HPDE6-E6E7 (cell line): ENCODE measurements around the gene MTREX.
A peak's percentile ranks its signal among the peaks of the same experiment; 100 is the strongest.
"Not testable (repeated sequence)": the region's sequence is repeated elsewhere in the genome, so short reads cannot be mapped to it uniquely, and the experiment has no call there.

Experiments used
- DNase-seq: peaks from one replicate; pipeline ENCODE4 v3.0.0; 2011; ENCODE audit warnings: missing footprints; ENCODE audit errors: extremely low spot score

The MTREX gene

GRCh38 chr5:55307383-55308253, at the start of gene MTREX, which contains the start of gene DHX29:
Gene MTREX (plus strand): TSS chr5:55307989. CDS start chr5:55308014, 25 bp downstream.
Gene DHX29 (minus strand): TSS chr5:55307694. CDS start chr5:55307573, 121 bp downstream.
- DNase-seq: peak; percentile 89

DNA sequence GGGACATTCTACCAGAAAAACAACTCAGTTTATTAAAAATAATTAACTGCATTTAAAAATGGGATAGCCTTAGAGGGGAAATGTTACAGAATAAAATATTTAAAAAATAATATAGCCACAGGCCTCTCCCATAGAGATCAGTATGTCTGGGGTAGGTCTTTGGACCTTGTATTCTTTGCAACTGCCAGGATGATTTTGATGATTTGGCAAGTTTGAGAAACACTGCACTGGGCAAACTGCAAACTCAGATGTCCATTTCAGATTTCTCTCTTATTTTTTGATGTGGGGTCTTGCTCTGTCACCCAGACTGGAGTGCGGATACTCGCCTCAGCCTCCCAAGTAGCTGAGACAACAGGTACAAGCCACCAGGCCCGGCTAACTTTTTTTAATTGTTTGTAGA, 49.5 kb upstream of the MTREX start:
- no peak for DNase-seq

GRCh38 chr5:55276771-55277170, 31.0 kb upstream of the MTREX start:
- peak; percentile 43 for DNase-seq

GRCh38 chr5:55278778-55279177, 29.0 kb upstream of the MTREX start:
- DNase-seq: no peak

DNA sequence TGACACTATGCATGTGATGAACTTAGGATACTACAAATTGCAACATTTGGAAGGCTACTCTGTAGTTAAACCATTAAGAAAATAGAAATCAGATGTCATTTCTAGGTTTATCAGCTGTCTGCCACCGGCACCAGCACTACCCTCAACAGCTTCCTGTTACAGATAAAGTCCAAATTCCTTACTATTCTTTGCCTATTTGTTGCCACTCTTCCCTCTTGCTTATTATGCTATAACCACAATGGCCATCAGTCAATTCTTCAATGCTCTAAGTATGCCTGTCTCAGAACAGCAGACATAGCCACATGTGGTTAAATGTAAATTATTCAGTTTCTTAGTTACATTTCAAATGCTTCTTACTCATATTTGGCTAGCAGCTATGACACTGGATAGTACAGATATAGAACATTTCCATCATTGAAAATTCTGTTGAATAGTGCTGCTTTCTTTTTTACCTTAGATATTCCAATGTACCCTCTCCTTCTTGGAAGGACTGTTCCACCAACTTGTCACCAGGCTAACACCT, 21.3 kb upstream of the MTREX start:
- no peak for DNase-seq

DNA sequence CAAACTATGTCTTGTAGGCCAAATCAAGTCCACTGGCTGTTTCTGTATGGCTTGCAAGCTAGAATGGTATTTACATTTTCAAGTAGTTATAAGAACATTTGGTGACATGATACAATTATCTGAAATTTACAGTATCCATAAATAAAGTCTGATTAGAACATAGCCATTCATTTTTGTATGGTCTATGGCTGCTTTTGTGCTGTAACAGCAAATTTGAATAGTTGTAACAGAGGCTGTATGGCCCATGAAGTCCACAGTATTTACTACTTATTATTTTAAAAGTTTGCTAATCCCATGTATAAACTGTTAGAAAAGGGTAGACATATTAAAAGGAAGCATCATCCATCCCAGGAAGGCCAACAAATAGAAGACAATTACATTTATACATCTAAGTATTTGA, 18.0 kb upstream of the MTREX start:
- no peak for DNase-seq

DNA sequence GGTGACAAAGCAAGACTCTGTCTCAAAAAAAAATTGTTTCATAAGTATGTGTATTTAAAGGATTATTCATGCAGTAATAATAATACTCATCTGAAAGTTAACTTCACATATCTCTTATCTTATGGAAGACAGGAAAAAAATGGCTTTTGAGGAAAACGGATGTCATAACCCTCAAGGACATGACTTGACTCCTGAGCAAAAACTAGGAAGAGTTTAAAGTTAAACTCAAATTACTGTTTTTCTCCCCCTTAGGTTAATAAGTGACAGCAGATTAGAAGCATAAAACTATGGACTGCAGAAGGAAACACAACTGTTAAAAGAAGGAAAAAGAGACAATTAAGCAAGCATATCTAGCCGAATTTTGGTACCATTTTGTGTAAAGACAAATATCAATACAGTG, 16.8 kb upstream of the MTREX start:
- no peak for DNase-seq

- DNase-seq: no peak
Observed at GRCh38 chr5:55294935-55295334, 12.9 kb upstream of the MTREX start.

GRCh38 chr5:55300890-55301289, 6.9 kb upstream of the MTREX start:
- no peak for DNase-seq

DNA sequence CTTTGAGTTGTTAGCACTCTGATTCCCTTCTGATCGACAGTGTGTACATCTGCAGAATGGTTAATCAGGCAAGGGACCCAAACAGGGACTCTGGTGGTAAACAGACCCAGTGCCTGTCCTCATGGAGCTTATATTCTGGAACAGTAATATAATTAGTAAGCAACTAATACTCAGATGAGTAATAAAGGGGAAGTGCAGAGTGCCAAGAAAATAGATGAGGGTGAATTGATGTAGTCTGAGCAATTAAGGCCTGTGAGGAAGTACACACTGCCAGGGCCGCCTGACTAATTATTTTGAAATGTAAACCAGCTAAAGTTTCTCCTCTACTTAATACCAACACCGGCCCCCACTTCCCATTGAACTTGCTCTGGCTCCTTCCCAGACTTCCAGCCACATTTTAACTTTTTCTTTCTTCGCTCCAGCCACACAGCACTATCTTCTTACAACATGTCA, 4.5 kb upstream of the MTREX start:
- peak; percentile 47 for DNase-seq

GRCh38 chr5:55304584-55304983, 3.2 kb upstream of the MTREX start:
- no peak for DNase-seq

- DNase-seq: no peak
Observed at GRCh38 chr5:55305345-55305744, 2.4 kb upstream of the MTREX start.

- DNase-seq: peak; percentile 13
Observed at GRCh38 chr5:55306641-55307382, 977 bp upstream of the MTREX start.

DNA sequence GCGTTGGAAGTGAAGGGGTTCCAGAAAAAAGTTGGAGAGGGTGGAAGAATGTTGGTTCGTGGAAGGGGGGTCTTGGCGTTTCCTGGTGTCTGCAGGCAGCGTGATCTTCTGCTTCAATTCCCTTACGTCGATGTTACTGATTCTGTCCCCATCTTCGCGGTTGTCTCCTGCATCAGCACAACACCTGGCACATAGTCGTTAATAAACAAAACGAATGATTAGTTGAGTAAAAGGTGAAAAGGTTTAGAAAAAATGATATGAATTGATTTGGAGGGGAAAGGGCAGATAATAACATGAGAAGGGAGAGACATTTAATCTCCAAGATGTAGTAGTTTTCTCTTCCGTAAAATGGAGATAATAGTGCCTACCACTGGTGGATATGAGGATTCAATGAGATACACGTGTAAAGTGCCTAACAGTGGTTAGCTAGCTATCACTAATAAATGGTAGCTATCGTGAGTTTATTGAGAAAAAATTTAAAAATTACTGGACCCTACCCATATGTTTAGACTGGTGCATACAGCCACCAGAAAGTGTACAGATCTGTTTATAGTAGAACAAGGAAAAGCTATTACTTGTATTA, 556 bp downstream of the MTREX start:
- DNase-seq: no peak

DNA sequence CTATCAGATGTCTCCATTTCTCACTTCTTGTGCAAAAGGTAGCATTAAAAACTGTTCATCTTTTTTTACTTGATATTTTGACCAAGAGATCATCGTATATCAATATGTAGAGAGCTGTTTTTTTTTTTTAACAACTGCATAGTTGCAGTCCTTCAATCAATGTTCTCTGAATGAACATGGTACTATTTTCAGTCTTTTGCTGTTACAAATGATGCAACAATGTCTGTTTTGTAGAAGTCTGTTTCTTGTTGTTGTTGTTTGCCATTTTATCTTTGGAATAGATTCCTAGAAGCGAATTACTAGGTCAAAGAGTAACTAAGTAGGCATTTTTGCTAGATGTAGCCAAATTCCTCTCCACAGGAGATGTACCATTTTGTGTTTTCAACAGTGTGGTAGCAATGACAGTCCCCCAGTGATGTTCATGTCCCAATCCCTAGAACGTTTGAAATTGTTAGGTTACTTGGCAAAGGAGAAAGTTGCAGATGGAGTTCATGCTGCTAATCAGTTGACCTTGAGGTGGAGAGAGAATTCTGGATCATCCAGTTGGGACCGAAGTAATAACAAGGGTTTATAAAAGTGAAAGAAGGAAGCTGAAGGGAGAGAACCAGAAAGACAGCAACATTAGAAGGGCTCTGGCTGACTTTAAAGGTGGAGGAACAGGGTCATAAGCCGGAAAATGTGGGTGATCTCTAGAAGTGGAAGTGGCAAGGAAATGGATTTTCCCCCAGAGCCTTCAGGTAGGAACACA, 6.3 kb downstream of the MTREX start:
- no peak for DNase-seq

GRCh38 chr5:55316289-55316688, 8.5 kb downstream of the MTREX start:
- DNase-seq: no peak

DNA sequence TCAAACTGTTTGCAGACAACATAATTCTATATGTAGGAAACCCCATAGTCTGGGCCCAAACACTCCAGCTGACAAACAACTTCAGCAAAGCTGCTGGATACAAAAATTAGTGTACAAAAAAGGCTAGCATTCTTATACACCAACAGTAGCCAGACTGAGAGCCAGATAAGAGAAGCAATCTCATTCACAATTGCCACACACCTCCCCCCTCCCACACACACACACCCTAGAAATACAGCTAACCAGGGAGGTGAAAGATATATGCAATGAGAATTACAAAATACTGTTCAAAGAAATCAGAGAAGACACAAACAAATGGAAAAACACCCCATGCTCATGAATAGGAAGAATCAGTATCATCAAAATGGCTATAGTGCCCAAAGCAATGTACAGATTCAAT, 9.0 kb downstream of the MTREX start:
- DNase-seq: no peak

DNA sequence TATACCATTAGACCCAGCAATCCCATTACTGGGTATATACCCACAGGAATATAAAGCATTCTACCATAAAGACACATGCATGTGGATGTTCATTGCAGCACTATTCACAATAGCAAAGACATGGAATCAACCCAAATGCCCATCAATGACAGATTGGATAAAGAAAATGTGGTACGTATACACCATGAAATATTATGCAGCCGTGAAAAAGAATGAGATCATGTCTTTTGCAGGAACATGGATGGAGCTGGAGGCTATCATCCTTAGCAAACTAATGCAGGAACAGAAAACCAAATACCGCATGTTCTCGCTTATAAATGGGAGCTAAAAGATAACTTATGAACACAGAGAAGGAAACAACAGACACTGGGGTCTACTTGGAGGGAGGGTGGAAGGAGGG, 10.4 kb downstream of the MTREX start:
- DNase-seq: not testable (repeated sequence)

DNA sequence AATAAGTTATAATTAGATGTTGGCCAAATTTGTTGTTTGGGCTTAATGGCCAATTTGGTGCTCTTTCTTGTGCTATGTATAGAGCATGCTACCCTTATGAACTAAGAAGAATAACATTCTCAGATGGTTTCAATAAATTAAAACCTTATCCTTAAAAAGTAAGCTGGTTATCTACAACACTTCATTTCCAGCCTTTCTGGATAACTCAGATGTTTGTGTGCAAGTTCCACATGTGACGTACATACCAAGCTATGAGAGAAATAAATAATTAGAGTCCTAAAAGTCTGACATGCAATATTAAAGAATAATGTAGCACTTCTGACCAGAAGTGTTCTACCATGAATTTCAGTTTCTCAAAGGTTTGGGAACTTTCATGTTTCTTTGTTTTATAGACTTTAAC, 11.7 kb downstream of the MTREX start:
- no peak for DNase-seq

DNA sequence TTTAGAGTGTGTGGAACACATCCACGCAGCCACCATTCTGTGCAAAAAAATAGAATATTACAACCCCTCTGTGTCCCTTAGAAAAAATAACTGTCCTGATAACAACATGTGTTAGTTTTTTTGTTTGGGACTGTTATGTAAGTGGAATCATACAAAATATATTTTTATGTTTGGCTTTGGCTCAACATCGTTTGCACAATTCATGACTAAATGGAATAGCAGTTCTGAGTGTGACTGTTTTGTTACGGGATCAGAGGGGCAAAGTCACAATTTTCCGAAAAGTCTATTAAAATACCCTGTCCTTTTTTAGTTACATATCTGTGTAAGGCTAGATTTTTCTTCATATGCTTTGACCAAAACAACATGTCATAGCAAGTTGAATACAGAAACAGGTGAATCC, 12.8 kb downstream of the MTREX start:
- DNase-seq: no peak

DNA sequence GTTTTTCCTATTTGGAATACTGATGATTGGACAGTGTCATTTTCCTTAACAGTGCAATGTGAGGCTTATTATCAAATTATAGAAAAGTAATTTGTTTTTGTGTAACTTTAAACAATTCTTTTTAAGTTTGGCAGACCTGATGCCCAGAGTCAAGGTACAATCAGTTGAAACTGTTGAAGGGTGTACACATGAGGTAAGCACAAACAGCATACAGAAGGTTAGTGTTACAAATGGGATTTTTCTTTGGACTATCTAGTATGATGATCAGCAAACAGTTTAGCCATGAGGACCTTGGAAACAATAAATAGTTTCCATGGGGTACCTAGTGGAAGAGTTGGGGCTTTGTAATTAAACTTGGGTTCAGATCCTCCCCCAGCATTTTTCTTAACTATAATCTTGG, 16.2 kb downstream of the MTREX start:
- no peak for DNase-seq
